Measurements from ENCODE around the gene SRP68.

GRCh38 chr17:76094046-76094445 is 21.7 kb upstream of the SRP68 start:
- TF ChIP-seq CTCF (IDR thresholded peaks at IDR 0.05) (no peak), POLR2A (IDR thresholded peaks at IDR 0.05) (no peak)

Measured in Peyer's patch (tissue), 4 donors.